HG03378 (cell line): ENCODE data around the gene ADCY1.

Experiments
- ATAC-seq: cut with Tn5 transposase; IDR thresholded peaks from one replicate; pipeline ENCODE4 v1.9.1; 2021; ENCODE audit warnings: mild to moderate bottlenecking, moderate library complexity; ENCODE audit not compliant: unreplicated experiment

Gene ADCY1

DNA sequence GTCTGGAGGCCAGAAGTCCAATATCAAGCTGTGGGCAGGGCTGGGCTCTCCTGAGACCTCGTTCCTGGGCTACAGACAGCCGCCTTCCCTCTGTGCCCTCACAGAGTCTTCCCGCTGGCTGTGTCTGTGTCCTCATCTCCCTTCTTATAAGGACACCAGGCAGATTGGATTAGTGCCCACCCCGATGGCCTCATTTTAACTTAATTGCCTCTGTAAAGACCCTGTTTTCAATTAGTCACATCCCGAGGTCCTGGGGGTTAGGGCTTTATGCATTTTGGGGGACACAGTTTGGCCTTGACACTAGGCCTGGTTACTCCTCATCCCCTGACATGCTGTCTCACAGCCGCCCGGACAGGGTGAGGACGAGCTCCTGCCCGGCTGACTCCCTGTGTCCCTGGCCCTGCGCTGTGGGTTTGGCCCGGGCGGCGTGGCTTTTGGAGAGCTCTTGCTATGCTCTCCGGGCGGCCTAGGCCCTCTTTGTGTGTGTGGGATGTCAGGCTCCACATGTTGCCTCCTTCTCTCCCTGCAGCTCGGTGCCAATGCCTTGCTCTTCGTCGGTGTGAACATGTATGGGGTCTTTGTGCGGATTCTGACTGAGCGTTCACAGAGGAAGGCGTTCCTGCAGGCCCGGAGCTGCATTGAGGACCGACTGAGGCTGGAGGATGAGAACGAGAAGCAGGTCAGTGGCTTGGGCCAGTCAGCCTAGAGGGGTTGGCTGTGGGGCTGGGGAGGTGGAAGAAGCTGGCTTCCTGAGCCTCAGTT is 18.2 kb downstream of the ADCY1 start:
- ATAC-seq, result no peak

DNA sequence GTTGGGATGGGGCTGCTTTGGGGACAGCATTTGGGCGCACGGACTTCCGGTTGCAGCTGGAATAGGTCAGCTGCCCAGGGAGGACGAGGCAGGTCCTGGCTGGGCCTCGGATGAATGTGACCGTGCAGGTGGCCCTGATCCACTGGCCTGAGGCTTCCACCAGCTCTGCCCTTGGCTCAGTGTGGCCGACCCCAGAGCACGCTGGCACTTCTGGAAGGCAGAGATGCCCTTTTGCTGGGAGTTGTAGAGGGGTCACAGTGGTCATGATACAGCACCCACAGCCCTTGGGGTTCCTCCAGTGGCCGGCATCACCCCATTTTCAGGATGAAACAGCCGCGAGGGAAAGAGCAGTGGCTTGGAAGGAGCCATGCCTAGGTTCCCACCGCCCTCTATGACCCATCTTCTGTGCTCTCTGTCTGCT is 19.0 kb downstream of the ADCY1 start:
- no peak for ATAC-seq

DNA sequence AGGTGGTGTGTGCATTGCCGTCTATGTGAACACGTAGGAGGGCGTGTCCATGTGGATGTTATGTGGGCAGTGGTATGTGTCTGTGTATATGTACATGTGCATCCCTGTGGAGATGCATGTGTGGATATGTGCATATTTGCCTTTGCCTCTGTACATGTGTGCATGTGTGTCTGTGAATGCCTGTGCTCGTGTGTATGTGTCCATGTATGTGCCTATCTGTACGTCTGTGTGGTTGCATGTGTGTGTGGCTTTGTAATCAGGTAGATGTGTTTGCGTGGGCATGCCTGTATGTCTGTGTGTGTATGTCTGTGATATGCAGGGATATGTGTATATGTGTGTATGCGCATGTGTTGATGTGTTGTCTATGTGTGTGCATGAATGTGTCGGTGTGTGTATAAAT is 19.7 kb downstream of the ADCY1 start:
- no peak for ATAC-seq

DNA sequence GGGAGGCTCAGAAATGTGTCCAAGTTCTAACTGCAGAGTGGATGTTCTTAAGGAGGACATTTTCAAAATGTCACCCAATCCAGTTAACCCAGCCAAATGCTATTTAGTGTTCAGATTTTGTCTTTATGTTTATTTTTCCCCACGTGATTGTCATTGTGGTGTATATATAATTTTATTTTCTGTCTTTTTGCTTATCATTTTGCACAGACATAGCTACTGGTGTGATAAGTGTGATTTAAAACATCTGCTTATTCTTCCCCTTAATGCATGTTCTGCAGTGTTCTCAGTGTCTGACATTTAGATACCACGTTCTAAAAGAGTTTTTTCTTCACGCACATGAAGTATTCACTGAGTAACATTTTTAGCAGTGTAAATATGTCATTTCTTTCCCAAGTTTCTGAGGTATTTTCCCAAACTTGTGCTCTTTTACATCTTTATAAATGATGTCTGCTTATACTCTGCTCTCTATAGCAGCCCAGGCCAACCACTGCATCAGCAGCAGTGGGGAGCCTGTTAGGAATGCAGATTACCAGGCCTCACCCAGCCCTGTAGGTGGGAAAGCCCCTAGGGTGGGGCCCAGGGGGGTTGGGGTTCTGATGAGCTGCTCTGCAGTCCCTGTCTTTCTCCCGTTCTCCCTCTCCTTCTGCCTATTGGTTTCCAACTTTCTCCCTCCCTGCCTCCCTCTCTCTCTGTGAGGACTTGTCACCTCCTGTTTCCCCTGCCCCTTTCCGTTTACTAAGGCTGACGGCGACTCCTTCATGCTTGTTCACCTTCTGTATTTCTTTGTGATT is 20.8 kb downstream of the ADCY1 start:
- no peak for ATAC-seq

DNA sequence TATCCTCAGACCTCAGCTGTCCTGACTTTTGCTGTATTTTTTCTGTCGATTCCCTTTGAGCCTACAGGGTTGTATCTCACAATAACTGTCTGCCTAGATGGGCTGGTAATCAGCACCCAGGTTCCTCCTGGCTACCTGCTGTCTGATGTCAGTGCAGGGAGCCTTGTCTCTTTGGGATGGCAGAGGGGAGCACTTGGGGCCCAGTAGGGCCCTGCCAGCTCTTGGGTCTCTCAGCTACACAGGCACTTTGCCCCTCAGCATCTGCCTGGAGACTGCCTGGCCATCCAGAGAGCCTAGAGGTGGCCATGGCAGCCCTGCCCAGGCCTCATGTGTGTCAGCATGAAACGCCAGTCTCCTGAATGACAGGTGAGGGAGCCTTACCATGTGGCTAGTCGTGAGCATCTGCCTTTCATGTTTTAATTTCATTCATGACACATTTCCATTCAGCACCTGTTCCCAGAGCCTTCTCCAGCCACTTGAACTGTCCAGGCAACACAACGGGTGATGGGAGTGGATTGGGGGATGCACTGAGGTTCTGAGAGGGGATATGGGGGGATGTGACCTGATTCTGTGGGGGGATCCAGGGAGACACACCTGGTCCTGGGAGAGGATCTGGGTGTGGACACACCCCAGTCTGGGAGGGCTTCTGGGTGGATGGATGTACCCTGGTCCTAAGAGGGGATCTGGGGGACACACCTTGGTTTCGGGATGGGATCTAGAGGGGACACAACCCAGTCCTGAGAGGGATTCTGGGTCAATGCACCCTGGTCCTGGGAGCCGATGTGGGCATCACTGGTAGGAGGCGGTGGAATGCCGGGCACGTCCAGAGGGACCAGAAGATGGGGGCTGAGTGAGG is 21.9 kb downstream of the ADCY1 start:
- ATAC-seq, result no peak

- ATAC-seq, result no peak
These were observed 22.5 kb downstream of the ADCY1 start for GRCh38 chr7:45596665-45597095.

- no peak for ATAC-seq
These were observed 23.3 kb downstream of the ADCY1 start for GRCh38 chr7:45597286-45597984.

- ATAC-seq, result no peak
These were observed 24.8 kb downstream of the ADCY1 start for GRCh38 chr7:45598886-45599520.

DNA sequence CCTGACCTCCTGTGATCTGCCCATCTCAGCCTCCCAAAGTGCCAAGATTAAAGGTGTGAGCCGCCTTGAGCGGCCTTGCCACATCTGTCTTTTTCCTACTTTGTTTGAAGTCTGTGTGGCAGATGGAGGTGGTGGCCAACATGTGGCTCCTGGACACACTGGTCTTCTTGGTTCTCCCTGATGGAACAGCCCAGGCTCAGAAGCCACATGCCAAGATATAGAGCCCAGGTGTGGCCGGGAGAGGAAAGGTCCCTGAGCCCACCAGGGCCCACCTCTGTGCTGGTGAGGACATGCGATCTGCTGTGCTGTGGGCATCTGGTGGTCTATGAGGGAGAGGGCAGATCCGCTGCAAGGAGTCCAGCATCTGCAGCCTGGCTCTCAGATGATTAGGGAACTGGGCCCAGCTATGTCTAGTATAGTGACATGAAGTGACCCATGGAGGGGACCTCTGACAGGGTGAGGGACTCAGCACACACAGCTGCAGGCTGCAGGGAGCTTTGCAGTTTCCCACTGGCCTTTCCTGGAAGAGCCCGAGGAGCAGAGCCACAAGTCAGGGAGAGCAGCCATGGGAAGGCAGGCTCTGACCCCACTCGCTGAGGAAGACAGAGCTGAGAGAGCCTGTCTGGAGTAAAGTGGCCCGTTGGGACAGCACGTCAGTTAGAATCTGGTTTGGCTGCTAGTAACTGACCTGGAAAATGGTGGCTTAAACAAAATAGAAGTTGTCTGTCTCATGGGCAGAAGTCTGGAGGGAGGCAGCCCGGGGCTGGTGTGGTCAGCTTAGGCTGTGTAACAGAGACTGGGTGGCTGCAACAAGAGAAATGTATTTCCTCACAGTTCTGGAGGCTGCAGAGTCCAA is 25.9 kb downstream of the ADCY1 start:
- no peak for ATAC-seq

- no peak for ATAC-seq
These were observed 26.9 kb downstream of the ADCY1 start for GRCh38 chr7:45601094-45601493.

DNA sequence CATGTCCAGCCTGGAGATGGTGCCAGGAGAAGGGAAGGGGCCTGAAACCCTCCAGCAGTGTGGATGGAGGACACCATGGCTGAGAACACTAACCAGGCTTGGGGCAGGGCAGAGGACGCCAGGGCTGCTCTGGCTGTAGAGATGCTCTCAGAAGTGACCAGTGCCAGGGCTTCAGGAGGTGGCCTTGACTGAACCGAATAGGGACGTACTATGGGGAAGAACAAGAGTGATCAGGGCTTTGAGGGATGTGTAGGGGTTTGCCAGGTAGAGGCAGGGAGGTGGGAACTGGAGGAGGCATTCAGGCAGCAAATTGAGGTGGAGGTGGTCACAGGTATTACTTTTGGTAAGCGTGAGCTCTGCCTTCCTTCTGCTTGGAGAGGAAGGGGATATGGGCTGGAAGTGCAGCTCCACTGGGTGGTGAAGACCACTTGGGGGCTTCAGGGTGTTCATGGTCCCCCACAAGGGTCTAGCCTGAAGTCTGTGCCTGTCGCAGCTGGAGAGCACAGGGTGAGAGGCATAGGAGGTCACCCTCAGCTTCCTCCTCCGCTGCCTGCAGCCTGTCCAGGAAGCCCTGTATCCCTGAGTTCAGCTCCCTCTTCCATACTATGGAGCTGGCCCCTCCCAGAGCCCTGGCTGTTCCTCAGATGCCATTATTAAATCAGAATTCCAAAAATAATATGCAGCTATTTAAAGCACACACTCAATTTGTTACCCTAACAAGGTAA is 27.8 kb downstream of the ADCY1 start:
- ATAC-seq, result no peak

DNA sequence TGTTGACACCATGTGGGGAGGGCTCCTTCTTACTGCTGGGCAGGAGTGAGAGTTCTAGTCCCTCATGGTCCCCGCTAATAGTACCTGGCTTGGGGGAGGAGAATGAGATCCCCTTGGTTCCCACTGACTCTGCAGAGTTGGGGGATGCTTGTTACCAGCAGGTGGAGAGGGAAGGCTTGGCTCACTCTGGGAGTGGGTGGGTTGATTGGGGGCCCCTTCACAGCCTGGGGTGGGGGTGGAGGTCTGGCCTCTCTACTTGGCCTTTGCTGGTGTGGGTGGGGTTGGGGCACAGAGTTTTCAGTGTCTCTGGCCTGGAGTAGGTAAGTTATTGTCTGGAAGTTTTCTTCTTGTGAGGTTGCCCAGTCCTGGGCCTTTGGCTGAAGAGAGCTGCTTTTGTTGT is 31.9 kb downstream of the ADCY1 start:
- ATAC-seq, result no peak

DNA sequence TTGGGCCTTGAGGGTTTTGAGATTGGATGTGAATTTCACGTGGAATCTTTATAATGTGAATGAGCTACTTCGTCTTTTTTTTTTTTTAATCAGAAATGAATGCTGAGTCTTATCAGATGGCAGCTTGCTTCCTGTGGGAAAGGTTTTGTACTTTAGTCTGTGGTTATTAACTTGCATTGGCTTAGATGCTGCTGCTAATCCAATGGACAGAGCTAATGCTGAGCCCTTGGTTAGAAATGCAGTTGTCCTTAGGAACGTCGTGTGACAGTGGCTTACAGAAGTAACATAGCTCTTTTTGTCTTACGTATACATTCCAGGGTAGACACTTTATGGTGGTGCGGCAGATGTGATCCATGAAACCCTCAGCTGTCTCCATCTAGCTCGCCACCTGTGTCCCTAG is 32.8 kb downstream of the ADCY1 start:
- ATAC-seq, result no peak

- no peak for ATAC-seq
These were observed 35.0 kb downstream of the ADCY1 start for GRCh38 chr7:45609180-45609579.

- ATAC-seq, result no peak
These were observed 35.9 kb downstream of the ADCY1 start for GRCh38 chr7:45610019-45610418.

- no peak for ATAC-seq
These were observed 36.6 kb downstream of the ADCY1 start for GRCh38 chr7:45610660-45611299.

- ATAC-seq, result no peak
These were observed 43.0 kb downstream of the ADCY1 start for GRCh38 chr7:45617166-45617565.

GRCh38 chr7:45622058-45622457 is 47.9 kb downstream of the ADCY1 start:
- no peak for ATAC-seq
